Posterior vena cava (tissue), 2 donors: Measurements from ENCODE around the gene SOX13. TPM values are rescaled to one million over a fixed set of nuclear protein-coding genes. Genes with fewer than 3 reads are reported as not detected.
"Not testable (repeated sequence)": the region's sequence is repeated elsewhere in the genome, so short reads cannot be mapped to it uniquely, and the experiment has no call there.

Source experiments
- DNase-seq: peaks from one replicate; pipeline ENCODE4 v3.0.0-alpha.2; 2020; ENCODE audit warnings: low spot score
- intact Hi-C, 2 donors: fragments of 100-400 bp; cut with DNase I; formaldehyde crosslinking; loops; one replicate each; pipeline versions ENCODE4 v1.14.1 to v1.14.2; 2022 to 2023
- long read RNA-seq, 2 donors: library from polyadenylated mRNA; unstranded; transcript quantifications; one replicate each; pipeline ENCODE4 v2.0.0, GENCODE V29; 2020 to 2021
- total RNA-seq, 2 donors: library from RNA; stranded (reverse); fragmentation: NEBNext Ultra II Directional; extraction: Animal tissue kit (Norgen Biotek cat#: 25700); gene quantifications; one replicate each; pipeline ENCODE4 v1.2.1, GENCODE V29; 2021
- donor health status: DM: yes; HTN: yes; CAD: no.
- donor health status: DM: yes; HTN: yes; CAD: no.

Gene SOX13
- 10 to 100 TPM; 43.6 to 47.0 TPM for total RNA-seq
- long read RNA-seq, donor 1, partial matches to known transcripts: 2 of 4 reads
- long read RNA-seq, donor 1, other reads (novel, unspliced or antisense): 2 of 4 reads
- long read RNA-seq, donor 2, partial matches to known transcripts: 4 of 6 reads
- long read RNA-seq, donor 2, other reads (novel, unspliced or antisense): 2 of 6 reads

DNA sequence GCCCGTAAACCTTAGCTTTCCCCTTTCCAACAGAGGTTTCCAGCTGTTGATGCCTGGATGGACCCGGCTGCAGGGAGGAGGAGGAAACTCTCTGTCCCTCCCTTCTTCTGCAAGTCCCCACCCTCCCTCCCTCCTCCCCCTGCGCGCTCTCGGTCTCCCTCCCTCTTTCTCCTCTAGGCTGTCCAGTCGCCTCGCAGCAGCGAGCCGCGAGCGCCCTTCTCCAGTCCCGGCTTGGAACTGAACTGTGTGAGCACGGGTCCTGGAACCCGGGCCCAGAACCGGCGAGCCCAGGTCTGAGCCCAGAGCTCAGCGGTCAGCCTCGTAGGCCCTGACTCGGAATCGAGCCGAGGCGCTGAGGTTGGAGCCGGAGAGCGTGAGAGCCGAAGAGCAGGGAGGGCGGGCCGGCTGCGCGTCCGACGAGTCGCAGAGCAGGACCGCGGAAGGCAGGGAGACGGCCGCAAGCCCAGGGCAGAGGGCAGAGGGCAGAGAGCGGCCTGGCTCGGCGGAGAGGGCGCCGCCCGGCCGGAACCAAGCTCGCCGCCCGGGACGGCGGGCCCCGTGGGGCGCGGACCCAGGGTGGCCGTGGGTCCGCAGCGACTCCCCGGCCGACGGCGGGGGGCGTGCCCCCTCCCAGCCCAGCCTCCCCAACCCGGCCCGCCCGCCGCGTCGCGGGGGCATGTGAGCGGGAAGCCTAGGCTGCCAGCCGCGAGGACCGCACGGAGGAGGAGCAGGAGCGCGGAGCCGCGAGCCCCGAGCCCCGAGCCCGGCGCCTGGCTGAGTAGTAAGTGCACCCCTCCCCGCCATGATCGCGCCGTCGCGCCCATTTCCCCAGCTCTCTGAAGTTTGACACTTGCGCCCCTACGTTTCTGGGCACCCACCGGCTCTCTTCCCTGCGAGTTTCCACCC is at the start of gene SOX13:
Gene SOX13, plus strand, starts transcription at position 185 of the 906 bp plus-strand sequence. CDS start 39,801 bp downstream, outside the sequence.
- DNase-seq: peak; percentile 96

DNA sequence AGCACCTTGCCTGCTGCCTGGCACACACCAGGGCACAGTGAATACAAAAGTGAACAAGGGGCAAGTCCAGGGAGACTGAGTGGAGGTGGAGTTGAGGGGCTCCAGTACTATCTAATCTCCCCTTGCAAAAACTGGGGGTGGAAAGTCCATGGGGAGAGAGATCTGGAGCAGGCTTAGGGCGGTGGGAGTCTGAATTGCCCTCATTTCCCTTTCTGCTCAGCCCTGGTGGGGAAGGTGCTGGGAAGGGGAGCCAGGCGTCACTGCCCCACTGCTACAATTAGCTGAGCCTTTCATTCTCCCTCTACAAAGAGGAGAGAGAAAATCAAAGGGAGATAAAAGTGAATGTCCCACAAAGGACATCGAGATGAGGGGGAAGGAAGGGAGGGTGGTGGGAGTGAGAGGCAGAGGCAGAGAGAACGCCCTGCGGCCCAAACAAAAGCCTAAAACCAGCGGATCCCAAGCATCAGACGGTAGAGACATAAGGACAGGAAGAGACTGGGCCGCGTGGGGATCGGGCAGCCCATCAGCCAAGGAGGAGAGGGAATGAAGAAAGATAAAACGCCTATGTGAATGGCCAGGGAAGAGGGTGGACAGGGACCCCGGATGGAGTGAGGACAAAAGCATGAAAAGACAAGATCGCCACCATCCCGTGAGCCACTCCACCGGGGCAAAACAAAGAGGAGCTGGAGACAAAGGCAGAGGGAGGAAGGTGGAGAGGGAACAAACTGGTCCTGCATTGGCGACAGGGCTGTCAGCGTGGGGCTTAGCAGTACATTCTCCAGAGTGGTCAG is 46.8 kb upstream of the SOX13 start:
- DNase-seq: no peak
- intact Hi-C loops: no loop called here

More for the DNA sequence above, at the start of gene SOX13:
- intact Hi-C loops: loop anchor here (5.0 to 10.0 kb wide), 2 partner anchors 52 to 201 kb away; no protein-coding TSS in a partner anchor

DNA sequence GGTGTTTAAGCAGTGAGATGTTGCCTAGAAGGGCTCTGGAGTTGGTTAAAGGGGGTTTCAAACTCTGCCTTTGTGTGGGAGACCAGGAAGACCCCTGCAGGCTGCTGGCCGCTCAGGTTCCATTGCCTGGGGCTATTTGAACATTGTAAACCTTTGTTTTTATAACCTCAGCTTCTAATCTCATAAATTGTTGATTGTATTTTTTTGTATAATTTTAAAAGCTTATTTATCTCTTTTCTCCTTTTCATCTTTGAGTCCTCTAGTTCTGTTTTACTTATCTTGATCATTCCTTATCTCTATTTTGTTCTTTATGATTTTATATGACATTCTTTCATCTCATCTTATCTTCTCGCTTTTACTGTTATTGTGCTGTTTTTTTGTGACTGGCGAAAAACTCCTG is 45.5 kb upstream of the SOX13 start:
- DNase-seq: no peak
- intact Hi-C loops: no loop called here

DNA sequence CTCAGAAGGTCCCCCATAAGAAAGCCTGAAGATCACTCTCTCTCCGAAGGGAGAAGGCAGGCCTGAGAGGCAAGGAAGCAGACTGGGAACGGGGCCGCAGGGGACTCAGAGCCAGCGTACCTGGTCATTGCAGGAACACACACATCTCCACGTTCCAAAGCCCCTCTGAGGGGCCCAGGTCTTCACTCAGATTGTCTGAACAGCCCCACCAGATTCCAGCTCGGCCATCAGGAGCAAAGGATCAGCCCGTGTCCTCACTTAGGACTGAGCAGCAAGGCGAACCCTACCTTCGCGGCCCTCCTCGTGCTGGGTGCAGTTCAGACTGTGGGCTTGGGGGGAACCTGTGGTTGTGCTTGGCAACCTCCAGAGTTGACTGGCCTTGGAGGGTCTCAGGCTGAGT is 43.9 kb upstream of the SOX13 start:
- intact Hi-C loops: no loop called here
- DNase-seq: no peak

DNA sequence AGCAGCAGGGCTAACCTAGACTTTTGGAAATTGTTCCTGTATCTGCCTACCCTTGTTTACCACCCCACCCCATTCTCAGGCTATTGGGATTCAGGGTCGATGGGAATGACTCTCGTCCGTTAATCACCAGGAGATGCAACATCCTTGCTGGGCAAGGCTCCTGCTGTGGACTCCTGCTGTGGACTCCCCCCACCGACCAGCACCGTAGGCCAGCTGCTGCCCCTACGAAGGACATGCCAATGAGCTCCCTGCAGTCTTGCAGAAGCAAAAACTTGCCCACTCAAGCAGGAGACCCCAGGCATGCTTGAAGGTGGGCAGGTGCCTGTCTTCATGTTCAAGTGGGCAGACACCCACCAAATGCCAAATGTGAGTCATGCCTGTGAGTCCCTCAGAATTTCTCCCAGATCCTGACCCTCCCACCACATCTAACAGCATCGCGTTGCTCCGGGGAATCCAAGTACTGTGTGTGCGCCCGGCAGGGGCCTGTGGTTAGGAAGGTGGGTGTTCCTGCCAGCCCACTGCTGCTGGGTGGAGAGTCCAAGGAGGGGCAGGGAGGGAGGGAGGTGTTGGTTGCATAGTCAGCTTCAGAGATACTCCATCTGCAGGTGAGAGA is 41.7 kb upstream of the SOX13 start:
- intact Hi-C loops: no loop called here

GRCh38 chr1:204032642-204033235 is 40.2 kb upstream of the SOX13 start:
- intact Hi-C loops: no loop called here

More for the DNA sequence above, 41.7 kb upstream of the SOX13 start:
- no peak for DNase-seq

GRCh38 chr1:204033306-204033705 is 39.6 kb upstream of the SOX13 start:
- no peak for DNase-seq
- intact Hi-C loops: no loop called here

More at GRCh38 chr1:204032642-204033235, 40.2 kb upstream of the SOX13 start:
- DNase-seq: no peak

DNA sequence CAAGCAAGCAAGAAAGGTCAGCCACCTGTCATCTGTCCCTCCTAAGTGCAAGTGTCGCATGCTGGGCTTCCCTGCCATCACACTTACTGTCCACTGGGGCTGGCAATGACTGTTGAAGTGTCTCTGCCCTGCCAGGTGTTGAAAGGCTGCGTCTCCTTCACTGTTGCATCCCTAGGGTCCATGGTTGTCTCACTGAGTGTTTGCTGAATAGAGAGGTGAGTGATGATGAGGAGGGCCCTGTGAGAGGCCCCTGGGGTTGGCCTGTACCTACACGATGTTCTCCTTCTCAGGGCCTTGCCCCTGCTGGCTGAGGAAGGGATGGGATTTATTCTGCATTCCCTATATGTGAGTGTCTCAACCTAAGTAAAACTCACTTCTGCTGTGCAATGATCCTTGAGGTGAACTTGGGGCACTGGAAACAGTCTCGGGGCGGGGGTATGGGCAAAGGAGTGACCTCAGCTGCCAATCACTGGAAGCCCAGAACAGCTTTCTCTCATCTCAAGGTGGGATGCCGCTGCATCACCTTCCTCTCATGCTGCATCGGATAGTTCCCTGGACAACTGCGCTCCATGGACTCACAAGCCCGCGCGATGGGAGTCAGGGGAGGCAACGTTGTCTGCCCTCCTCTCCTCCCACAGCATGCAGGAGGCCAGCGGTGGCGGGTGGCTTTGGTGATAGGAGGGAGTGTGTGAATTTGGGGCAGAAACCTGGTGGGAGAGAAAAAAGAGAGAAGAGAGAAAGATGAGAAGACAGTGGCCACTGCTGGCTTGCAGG is 35.8 kb upstream of the SOX13 start:
- intact Hi-C loops: no loop called here
- no peak for DNase-seq

DNA sequence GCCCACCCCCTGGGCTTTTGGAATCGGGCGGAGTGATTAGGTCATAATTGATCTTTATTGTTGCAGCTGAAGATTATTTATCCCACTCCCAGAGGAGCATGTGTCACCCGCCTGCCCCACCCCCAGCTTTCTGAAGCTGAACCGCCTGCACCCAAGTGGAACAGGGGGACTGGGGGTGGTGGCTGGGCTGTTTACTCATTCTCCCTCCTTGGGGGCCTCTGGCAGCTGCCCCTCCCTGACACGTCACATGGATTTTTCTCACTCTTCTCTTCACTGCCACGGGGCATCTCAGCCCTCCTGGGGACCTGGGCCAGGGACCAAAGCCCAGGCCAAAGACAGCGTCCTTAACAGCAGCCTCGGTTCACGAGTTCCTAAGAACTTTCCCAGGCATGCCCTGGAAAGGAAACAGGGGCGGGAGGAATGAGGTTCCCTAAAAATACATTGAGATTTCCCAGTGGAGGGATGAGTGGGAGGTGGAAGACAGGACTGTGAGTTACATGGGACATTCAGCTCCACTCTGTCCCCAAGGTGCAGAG is 31.6 kb upstream of the SOX13 start:
- DNase-seq: no peak
- intact Hi-C loops: no loop called here

DNA sequence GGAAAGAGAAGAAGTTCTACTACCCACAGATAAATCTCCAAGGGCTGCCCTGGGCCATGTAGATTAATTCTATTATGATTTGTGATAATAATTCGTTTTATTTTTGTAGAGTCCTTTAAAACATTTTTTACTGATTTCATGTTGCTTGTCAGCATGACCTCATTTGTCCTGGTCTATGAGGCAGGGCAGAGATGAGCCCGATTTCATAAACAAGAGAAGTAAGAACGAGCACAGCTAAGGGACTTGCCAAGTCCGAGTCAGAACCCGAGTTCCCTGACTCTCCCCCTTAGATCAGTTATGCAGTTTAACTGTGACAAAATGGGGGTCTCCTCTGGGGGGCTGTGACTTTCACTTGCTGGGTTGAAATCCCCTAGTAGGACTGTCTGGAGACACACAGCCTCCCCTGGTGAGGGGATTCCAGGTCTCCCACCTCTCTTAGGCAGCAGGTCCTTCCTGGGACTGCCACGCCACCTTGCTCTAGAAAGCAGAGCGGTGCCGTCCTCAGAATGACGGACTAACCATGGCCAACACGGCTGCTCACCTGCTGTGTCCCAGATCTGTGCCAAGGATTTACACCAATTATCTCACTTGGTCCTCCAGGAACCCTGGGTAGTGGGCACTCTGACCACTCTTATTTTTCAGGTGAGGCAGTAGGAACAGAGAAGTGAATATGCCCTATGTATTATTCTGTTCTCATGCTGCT is 31.0 kb upstream of the SOX13 start:
- intact Hi-C loops: no loop called here
- DNase-seq: no peak

GRCh38 chr1:204042516-204042915 is 30.4 kb upstream of the SOX13 start:
- intact Hi-C loops: no loop called here
- no peak for DNase-seq

DNA sequence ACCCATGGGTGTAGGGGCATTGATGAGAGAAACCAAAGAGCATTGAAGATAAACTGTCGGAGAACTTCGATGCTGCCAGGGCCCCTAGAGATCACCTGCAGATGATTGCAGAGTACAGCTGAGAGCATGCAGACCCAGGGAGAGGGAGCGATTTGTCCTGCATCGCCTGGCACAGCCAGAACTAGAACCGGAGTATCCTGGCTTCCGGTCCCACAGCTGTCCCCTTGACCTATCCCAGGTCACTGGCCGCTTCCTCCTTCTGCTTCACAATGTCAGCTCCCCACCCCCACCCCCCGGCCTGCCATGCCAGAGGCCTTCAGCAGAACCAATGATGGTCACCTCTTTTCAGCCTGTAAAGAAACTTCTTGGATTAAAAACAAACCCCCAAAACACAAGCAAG is 29.2 kb upstream of the SOX13 start:
- DNase-seq: no peak
- intact Hi-C loops: no loop called here

GRCh38 chr1:204044448-204044847 is 28.5 kb upstream of the SOX13 start:
- DNase-seq: no peak
- intact Hi-C loops: no loop called here

- no peak for DNase-seq
Observed at GRCh38 chr1:204045430-204045829, 27.5 kb upstream of the SOX13 start.

GRCh38 chr1:204046346-204046745 is 26.6 kb upstream of the SOX13 start:
- intact Hi-C loops: no loop called here
- DNase-seq: no peak

More at GRCh38 chr1:204045430-204045829, 27.5 kb upstream of the SOX13 start:
- intact Hi-C loops: no loop called here

DNA sequence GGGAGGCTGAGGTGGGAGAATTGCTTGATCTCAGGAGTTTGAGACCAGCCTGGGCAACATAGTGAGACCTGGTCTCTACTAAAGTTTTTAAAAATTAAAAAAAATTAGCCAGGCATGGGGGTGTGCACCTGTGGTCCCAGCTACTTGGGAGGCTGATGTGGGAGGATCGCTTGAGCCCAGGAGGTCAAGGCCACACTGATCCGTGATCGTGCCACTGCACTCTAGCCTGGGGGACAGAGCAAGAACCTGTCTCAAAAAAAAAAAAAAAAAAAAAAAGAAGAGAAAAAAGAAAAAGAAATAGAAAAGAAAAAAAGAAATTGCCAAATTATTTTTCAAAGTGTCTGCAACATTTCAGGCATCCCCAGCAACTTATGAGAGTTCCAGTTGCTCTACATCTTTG is 24.1 kb upstream of the SOX13 start:
- intact Hi-C loops: not testable (repeated sequence)
- DNase-seq: peak; percentile 14

DNA sequence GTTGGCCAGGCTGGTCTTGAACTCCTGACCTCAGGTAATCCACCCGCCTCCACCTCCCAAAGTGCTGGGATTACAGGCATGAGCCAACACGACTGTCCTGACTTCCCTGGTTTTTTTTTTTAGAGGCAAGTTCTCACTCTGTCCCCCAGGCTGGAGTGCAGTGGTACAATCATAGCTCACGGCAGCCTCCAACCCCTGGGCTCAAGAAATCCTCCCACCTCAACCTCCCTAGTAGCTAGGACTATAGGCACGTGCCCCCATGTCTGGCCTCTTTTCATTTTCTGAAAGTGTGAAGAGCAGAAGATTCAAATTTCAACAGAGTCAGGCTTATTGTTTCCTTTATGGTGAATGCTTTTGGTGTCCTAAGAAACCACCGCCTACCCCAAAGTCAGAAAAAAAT is 21.7 kb upstream of the SOX13 start:
- intact Hi-C loops: no loop called here
- DNase-seq: no peak
